A549 treated with GW870086 at 1 μM for 4 hours (cell line): ENCODE measurements around the gene AKAIN1. TPM values are rescaled to one million over a fixed set of nuclear protein-coding genes. Genes with fewer than 3 reads are reported as not detected.

Experiments
- total RNA-seq: library from RNA; stranded (reverse); fragments of 200-300 nt; extraction: Qiagen RNA extraction; gene quantifications from 5 replicates; pipeline ENCODE4 v1.2.3, GENCODE V29; 2022; ENCODE audit warnings: low read depth

The AKAIN1 gene, protein sequence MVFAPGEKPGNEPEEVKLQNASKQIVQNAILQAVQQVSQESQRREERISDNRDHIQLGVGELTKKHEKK
- total RNA-seq = not detected in 5 replicates

DNA sequence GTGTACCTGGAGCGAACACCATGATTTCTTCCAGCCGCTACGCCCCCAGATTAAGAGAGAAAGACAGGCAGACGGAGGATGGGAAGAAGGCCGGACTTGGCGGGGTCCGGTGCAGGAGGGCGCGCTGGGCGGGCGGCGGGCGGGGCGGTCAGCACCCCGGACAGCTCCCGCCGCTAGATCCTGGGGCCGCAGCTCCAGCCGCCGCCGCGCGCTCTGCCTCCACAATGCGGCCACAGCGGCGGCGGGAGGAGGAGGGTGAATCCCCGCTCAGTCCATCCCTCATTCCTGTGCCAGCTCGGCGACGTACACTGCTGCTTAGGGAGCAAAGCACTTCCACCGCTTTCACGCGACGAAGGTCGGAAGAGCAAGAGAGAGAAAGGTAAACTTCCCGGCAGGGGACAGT, at the start of gene AKAIN1:
Gene AKAIN1 (minus strand): TSS at position 226 of the 403 bp plus-strand sequence. CDS start 204 bp downstream, at position 22.

Other genes starting within 250 kb of the AKAIN1 start
- gene ZBTB14, start 98.5 kb upstream of the AKAIN1 start, total RNA-seq = 6.8 to 8.0 TPM (median 7.2 TPM) in 5 replicates